Measurements from ENCODE around the gene SSH2.

GRCh38 chr17:29885031-29885640, 44.9 kb downstream of the SSH2 start:
- TF ChIP-seq CTCF (IDR thresholded peaks at IDR 0.05; ENCODE audit: low read length) (no peak), EZH2 (optimal IDR thresholded peaks at IDR 0.05; ENCODE audit: low read depth, low read length) (no peak), EZH2phosphoT487 (IDR thresholded peaks at IDR 0.05; ENCODE audit: low read length) (no peak)
